K562 (cell line): Measurements from ENCODE around the gene PTGR2. TPM values are rescaled to one million over a fixed set of nuclear protein-coding genes. Genes with fewer than 3 reads are reported as not detected.

ENCODE experiments used
- ATAC-seq: fragments of 200-7000 bp; cut with Tn5 transposase; 3 replicates; pipeline ENCODE4 v1.9.1; 2020; ENCODE audit warnings: moderate library complexity
- BruUV-seq: library from RNA; stranded (reverse); fragments of 400-500 nt; replicated peaks from 2 replicates; lab custom pipeline; 2021; lab: Mats Ljungman, UMichigan
- CTCF ChIA-PET: fragments of 300-600 bp; formaldehyde crosslinking; extraction: SDS; loops from one replicate; lab custom pipeline; 2021; ENCODE audit warnings: low intra/inter-chr PET ratio; lab: Yijun Ruan, JAX
- POLR2A ChIA-PET: fragments of 300-600, 350-650 bp; sonication (Branson Sonifier 250); formaldehyde crosslinking; extraction: SDS; loops from one replicate; lab custom pipeline; 2021; ENCODE audit warnings: antibody characterized with exemption, inconsistent platforms; lab: Yijun Ruan, JAX
- DNase-seq, 4 experiments: peaks; one replicate each; pipeline versions ENCODE4 v3.0.0 to v3.0.0-alpha.2; 2011 to 2018; ENCODE audit warnings: low spot score in 3 of 4, mixed read lengths in 3 of 4; ENCODE audit errors: extremely low read depth in 1 of 4
- FAIRE-seq: peaks from 2 replicates; lab custom pipeline; 2011; peaks lifted over from hg19 to GRCh38; lab: Jason Lieb, UNC
- H2AFZ ChIP-seq: 2 replicates; pipeline ENCODE4 v1.6.0; 2011; ENCODE audit warnings: low read depth, low read length, control low read depth, inconsistent platforms
- H3K27ac ChIP-seq: fragments of 200-600 bp; 3 replicates; pipeline ENCODE4 v1.8.0; 2011; ENCODE audit warnings: low read depth, mild to moderate bottlenecking, control low read depth, inconsistent platforms, low read length, moderate library complexity, mixed read lengths; ENCODE audit errors: extremely low read depth
- H3K27me3 ChIP-seq, 2 experiments: fragments of 300-600 bp in 1 of 2; 2 replicates in 1 of 2; 3 replicates in 1 of 2; pipeline versions ENCODE4 v1.6.0 to v1.8.0; 2011; ENCODE audit warnings: inconsistent platforms in 2 of 2, low read length in 2 of 2, mild to moderate bottlenecking in 1 of 2, mixed read lengths in 1 of 2, moderate library complexity in 1 of 2; ENCODE audit not compliant: control insufficient read depth in 2 of 2, insufficient read depth in 2 of 2
- H3K36me3 ChIP-seq: fragments of 300-600 bp; 3 replicates; pipeline ENCODE4 v1.8.0; 2011; ENCODE audit warnings: mild to moderate bottlenecking, low read length, inconsistent platforms; ENCODE audit not compliant: control insufficient read depth, insufficient read depth
- H3K4me1 ChIP-seq, 2 experiments: fragments of 200-600 bp in 1 of 2; replicated peaks in 1 of 2; 2 replicates in 1 of 2; 3 replicates in 1 of 2; pipeline versions ENCODE4 v1.5.1 to v1.8.0; 2011; ENCODE audit warnings: inconsistent platforms in 2 of 2, low read length in 2 of 2, mild to moderate bottlenecking in 1 of 2, mixed read lengths in 1 of 2, moderate library complexity in 1 of 2; ENCODE audit not compliant: control insufficient read depth in 2 of 2, insufficient read depth in 2 of 2
- H3K4me2 ChIP-seq: 2 replicates; pipeline ENCODE4 v1.6.1; 2011; ENCODE audit warnings: low read length, control low read depth, inconsistent platforms, mixed read lengths; ENCODE audit not compliant: insufficient read depth
- H3K4me3 ChIP-seq: fragments of 200-600 bp; sonication (generic), shearing (Covaris generic); 2 replicates; pipeline ENCODE4 v1.5.1; 2016; ENCODE audit warnings: control low read depth, inconsistent platforms
- H3K79me2 ChIP-seq: fragments of 200-600 bp; 3 replicates; pipeline ENCODE4 v1.8.0; 2011; ENCODE audit warnings: low read length, inconsistent platforms; ENCODE audit not compliant: control insufficient read depth, insufficient read depth
- H3K9ac ChIP-seq, 2 experiments: 2 replicates each; pipeline versions ENCODE4 v1.6.0 to v1.6.1; 2011; ENCODE audit warnings: low read depth in 2 of 2, low read length in 2 of 2, control low read depth in 1 of 2, inconsistent platforms in 1 of 2, mild to moderate bottlenecking in 1 of 2, mixed read lengths in 1 of 2; ENCODE audit not compliant: insufficient read depth in 1 of 2
- H3K9me1 ChIP-seq: one replicate; pipeline ENCODE4 v1.6.0; 2011; ENCODE audit warnings: inconsistent platforms, mild to moderate bottlenecking, low read length, moderate library complexity; ENCODE audit not compliant: control insufficient read depth, insufficient read depth
- H3K9me3 ChIP-seq: replicated peaks from 2 replicates; pipeline ENCODE4 v1.5.1; 2011; ENCODE audit warnings: low read depth, low read length, inconsistent platforms; ENCODE audit not compliant: control insufficient read depth, insufficient read depth
- H4K20me1 ChIP-seq: replicated peaks from 2 replicates; pipeline ENCODE4 v1.6.1; 2011; ENCODE audit warnings: low read length, inconsistent platforms, mixed read lengths; ENCODE audit not compliant: control insufficient read depth, insufficient read depth
- PTTG1 ChIP-seq: fragments of 450-650 bp; IDR thresholded peaks from 2 replicates; pipeline ENCODE4 v1.6.1; 2016; ENCODE audit warnings: low read depth, mild to moderate bottlenecking, missing genetic modification characterization, missing compliant biosample characterization
- SUPT5H ChIP-seq: fragments of 450-650 bp; IDR thresholded peaks from 2 replicates; pipeline ENCODE4 v1.6.1; 2016
- YY1 ChIP-seq, 3 experiments: IDR thresholded peaks; 2 replicates each; pipeline ENCODE4 v1.6.1; 2011; ENCODE audit warnings: low read length in 2 of 3, mild to moderate bottlenecking in 2 of 3, moderate library complexity in 2 of 3, borderline replicate concordance in 1 of 3, control low read depth in 1 of 3, low read depth in 1 of 3; ENCODE audit not compliant: insufficient read depth in 3 of 3, insufficient replicate concordance in 2 of 3, control insufficient read depth in 1 of 3, insufficient read length in 1 of 3; ENCODE audit errors: extremely low read depth in 1 of 3
- ZNF764 ChIP-seq: fragments of 250-450 bp; sonication (Bioruptor Pico); IDR thresholded peaks from 2 replicates; pipeline ENCODE4 v1.4.0; 2020; ENCODE audit warnings: low read depth, mild to moderate bottlenecking, moderate library complexity
- WGBS: fragments of 100-300 bp; shearing (Covaris generic); methylation state at CpG from one replicate; pipeline ENCODE4 v1.1.6; 2016; ENCODE audit warnings: low coverage, mixed read lengths; ENCODE audit not compliant: insufficient coverage; ENCODE audit errors: missing lambda C conversion rate; 5-methylcytosine and 5-hydroxymethylcytosine counted together
- in situ Hi-C: fragments of 300-500 bp; cut with MboI; formaldehyde crosslinking; loops from 4 replicates; pipeline ENCODE4 v1.15.0; 2018; ENCODE audit warnings: inconsistent platforms, mixed read lengths
- intact Hi-C: fragments of 100-400 bp; cut with micrococcal nuclease; formaldehyde crosslinking; loops from 2 replicates; pipeline ENCODE4 v1.14.2; 2022
- polyA plus RNA-seq, 8 experiments: library from polyadenylated mRNA; depleted of rRNA in 4 of 8; stranded (reverse) in 5 of 8; unstranded in 3 of 8; fragments of >200 nt; fragmentation: Nextera tagmentation in 2 of 8; fragmentation: Illumina TruSeq in 1 of 8; extraction: Ambion mirVana in 2 of 8; extraction: Trizol in 1 of 8; gene quantifications; 2 replicates each; pipeline versions ENCODE4 v1.2.1 to v1.2.3, GENCODE V29; 2011 to 2014; ENCODE audit warnings: inconsistent platforms in 1 of 8, missing spikeins in 1 of 8
- total RNA-seq, 7 experiments: library from RNA; depleted of rRNA in 6 of 7; stranded (reverse); fragments of >200 nt in 6 of 7; fragmentation: Illumina TruSeq in 2 of 7; extraction: Trizol in 2 of 7; gene quantifications; 2 replicates each; pipeline versions ENCODE4 v1.2.1 to v1.2.3, GENCODE V29; 2011 to 2021; ENCODE audit warnings: low replicate concordance in 1 of 7
- TF ChIP-seq, protein P1 (sequence below): IDR thresholded peaks from 2 replicates; pipeline ENCODE4 v1.6.1; 2011; ENCODE audit warnings: borderline replicate concordance, low read depth, mild to moderate bottlenecking, moderate library complexity, low read length; ENCODE audit not compliant: insufficient read depth, poor library complexity, severe bottlenecking
- TF ChIP-seq, protein P2 (sequence below), 3 experiments: fragments of 200-800 bp in 1 of 3; sonication (Bioruptor generic) in 1 of 3; sonication (generic) in 1 of 3; formaldehyde crosslinking in 1 of 3; IDR thresholded peaks; 2 replicates each; pipeline versions ENCODE4 v1.6.1 to v1.8.0; 2016 to 2022; ENCODE audit warnings: mild to moderate bottlenecking in 2 of 3, missing compliant biosample characterization in 2 of 3, missing genetic modification characterization in 2 of 3, missing genetic modification reagents in 1 of 3

PTGR2 gene
- total and polyA plus RNA-seq, 9 of the 15 experiments (the other 6 are each of a cell fraction or from before 2014, with no cell fraction given), result 7.4 to 23.0 (median 13.0) TPM

DNA sequence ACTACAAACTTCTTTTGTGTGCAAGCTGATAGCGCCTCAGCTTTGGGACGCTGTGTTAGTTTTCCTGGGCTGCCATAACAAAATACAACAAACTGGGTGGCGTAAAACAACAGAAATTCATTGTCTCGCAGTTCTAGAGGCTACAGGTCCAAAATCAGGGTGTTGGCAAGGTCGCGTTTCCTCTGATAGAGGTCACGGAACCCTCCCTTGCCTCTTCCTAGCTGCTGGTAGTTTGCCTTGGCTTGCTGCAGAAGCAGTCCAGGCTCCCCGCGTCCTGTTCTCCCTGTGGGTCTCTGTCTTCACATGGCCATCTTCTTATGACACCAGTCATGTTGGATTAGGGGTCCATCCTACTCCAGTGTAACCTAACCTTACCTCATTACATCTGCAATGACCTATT, 32.8 kb upstream of the PTGR2 start (continued):
- TF ChIP-seq, protein P1, sequence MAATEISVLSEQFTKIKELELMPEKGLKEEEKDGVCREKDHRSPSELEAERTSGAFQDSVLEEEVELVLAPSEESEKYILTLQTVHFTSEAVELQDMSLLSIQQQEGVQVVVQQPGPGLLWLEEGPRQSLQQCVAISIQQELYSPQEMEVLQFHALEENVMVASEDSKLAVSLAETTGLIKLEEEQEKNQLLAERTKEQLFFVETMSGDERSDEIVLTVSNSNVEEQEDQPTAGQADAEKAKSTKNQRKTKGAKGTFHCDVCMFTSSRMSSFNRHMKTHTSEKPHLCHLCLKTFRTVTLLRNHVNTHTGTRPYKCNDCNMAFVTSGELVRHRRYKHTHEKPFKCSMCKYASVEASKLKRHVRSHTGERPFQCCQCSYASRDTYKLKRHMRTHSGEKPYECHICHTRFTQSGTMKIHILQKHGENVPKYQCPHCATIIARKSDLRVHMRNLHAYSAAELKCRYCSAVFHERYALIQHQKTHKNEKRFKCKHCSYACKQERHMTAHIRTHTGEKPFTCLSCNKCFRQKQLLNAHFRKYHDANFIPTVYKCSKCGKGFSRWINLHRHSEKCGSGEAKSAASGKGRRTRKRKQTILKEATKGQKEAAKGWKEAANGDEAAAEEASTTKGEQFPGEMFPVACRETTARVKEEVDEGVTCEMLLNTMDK, result no peak
- TF ChIP-seq, protein P2, sequence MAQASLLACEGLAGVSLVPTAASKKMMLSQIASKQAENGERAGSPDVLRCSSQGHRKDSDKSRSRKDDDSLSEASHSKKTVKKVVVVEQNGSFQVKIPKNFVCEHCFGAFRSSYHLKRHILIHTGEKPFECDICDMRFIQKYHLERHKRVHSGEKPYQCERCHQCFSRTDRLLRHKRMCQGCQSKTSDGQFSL (CRISPR knock-in tag; IDR thresholded peaks at IDR 0.05), result no peak
- TF ChIP-seq, protein P2 (tag; IDR thresholded peaks at IDR 0.05), result no peak
- TF ChIP-seq SUPT5H (no peak), PTTG1 (no peak)

DNA sequence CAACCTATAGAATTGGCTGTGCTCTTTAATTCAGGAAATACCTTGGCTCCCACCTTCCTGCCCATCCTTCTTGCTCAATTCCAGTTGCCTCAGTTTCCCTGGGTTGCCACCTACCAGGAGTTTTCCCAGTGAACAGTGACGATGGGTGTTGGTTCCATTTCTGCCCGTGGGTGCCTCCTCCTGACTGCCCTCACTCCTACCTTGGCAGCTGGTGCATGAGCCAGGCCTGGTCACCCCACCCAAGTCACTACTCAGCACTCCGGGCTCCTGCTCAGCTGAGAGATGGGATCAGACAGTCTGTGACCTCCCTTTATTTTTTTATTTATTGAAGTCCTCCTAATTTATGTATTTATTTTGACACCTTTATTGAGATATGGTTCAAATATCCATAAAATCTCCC, 31.0 kb upstream of the PTGR2 start:
- Histone ChIP-seq H3K9me3 (no peaks in the 10 kb centered on the region), H4K20me1 (no peaks in the 10 kb centered on the region; the same call in 1 of the 2 replicates), H3K9me1 (no peaks in the 10 kb centered on the region), H2AFZ (no peak overlapping the region), H3K79me2 (no peaks in the 10 kb centered on the region), H3K4me3 (no peak overlapping the region), H3K36me3 (no peaks in the 10 kb centered on the region), H3K9ac (no peak overlapping the region), H3K4me2 (no peak overlapping the region), H3K4me1 (peaks cover 0 to 12% of the 10 kb centered on the region in 2 experiments; a peak in 3 of 5 replicates), H3K27ac (no peak overlapping the region), H3K27me3 (no peaks in the 10 kb centered on the region)
- FAIRE-seq, result no peak
- ATAC-seq, result no peak
- ChIA-PET CTCF (no interaction called here), POLR2A (interaction anchor here (1.0 to 1.2 kb wide), 2 partner anchors 33 to 67 kb away, joined by 3 read pairs; no protein-coding TSS in a partner anchor)
- no TSS peak for BruUV-seq
- intact Hi-C loops, result no loop called here
- 50% methylated on average over 2 of the region's 3 CpGs for WGBS
- TF ChIP-seq ZNF764 (CRISPR knock-in tag), result no peak
- TF ChIP-seq YY1 (IDR thresholded peaks at IDR 0.05; ENCODE audit: borderline replicate concordance in 1 of 3, control insufficient read depth in 1 of 3, extremely low read depth in 1 of 3, insufficient read depth in 3 of 3, insufficient read length in 1 of 3, insufficient replicate concordance in 2 of 3, low read depth in 1 of 3, low read length in 2 of 3), result no peak
- in situ Hi-C loops, result no loop called here
- no peak for DNase-seq
